ENCODE results near the gene ATP6V1C2.

ATP6V1C2 gene

GRCh38 chr2:10790228-10790973 is 69.0 kb downstream of the ATP6V1C2 start:
- Histone ChIP-seq H3K4me3 (no peak overlapping the region), H4K20me1 (peaks cover 100% of the 10 kb centered on the region), H3K36me3 (peaks cover 100% of the 10 kb centered on the region), H3K27me3 (no peaks in the 10 kb centered on the region), H3K9ac (0 out of 2 replicates have a peak overlapping the region, but pooled peaks have one; percentile 6), H3K4me2 (peak overlapping the region; percentile 27; the same call in 1 of the 2 replicates), H3K9me3 (no peaks in the 10 kb centered on the region), H3K27ac (no peak overlapping the region), H3K4me1 (peaks cover 26% of the 10 kb centered on the region)
- TF ChIP-seq Cebpa-rat (IDR thresholded peaks at IDR 0.05): no peak

DNA sequence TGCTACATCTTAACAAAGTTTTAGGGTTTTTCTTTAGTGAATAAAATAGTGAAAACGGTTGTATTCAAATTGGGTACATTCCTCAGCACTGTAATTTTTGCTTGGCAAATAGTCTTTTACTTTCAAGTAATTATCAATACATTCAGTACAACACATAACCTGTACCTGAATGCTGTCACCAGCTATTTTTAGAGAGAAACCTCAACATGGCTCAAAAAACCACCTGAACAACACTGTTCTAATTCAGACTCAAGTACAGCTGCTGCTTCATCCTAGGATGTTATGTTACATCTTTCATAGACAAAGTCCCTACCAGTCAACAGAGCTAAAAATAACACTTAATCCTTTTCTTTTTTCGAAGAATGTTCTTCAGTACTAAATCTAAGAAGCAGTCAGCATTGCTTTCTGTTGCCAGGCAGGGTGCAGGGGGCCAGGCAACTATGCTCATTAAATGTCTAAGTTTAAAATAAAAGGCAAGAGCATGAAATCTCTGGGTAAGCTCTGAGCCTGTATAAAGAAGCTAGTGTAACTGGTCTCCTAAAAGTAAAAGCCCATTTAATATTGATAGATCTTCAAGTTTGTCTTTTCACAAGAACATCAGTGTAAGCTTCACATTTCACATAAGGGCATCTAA is 70.7 kb downstream of the ATP6V1C2 start:
- Histone ChIP-seq H3K4me2 (no peak overlapping the region), H3K36me3 (peaks cover 100% of the 10 kb centered on the region), H3K27ac (no peak overlapping the region), H4K20me1 (peaks cover 100% of the 10 kb centered on the region), H3K9me3 (no peaks in the 10 kb centered on the region), H3K27me3 (no peaks in the 10 kb centered on the region), H3K4me1 (peaks cover 26% of the 10 kb centered on the region), H3K4me3 (no peak overlapping the region), H3K9ac (no peak overlapping the region)
- TF ChIP-seq Cebpa-rat (IDR thresholded peaks at IDR 0.05): no peak

GRCh38 chr2:10792660-10793400 is 71.4 kb downstream of the ATP6V1C2 start:
- no peak for TF ChIP-seq Cebpa-rat (IDR thresholded peaks at IDR 0.05)
- Histone ChIP-seq H3K4me3 (no peak overlapping the region), H3K9me3 (no peaks in the 10 kb centered on the region), H3K4me1 (peaks cover 26% of the 10 kb centered on the region), H3K27me3 (no peaks in the 10 kb centered on the region), H4K20me1 (peaks cover 100% of the 10 kb centered on the region), H3K27ac (no peak overlapping the region), H3K36me3 (peaks cover 100% of the 10 kb centered on the region), H3K4me2 (no peak overlapping the region), H3K9ac (no peak overlapping the region)

DNA sequence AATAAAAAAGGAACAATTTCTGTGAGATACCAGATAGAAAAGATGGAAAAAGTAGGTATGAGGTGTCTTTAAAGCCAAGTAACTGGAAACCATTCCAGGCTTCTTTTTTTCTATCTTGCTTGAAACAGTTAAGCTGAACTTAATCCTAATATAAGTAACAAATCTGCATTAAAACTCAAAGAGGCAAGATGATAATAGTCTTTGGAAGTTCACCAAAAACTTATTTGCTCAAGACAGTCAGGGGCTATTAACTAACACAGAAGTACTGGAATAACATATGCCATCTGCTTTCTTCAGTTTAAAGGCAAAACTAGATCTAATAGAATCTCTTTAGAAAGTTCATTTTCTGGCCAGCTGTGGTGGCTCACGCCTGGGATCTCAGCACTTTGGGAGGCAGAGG is 72.4 kb downstream of the ATP6V1C2 start:
- H3K4me3 ChIP-seq: no peak overlapping the region
- no peak for TF ChIP-seq Cebpa-rat (IDR thresholded peaks at IDR 0.05)
- no peaks in the 10 kb centered on the region for H3K27me3 ChIP-seq
- H3K4me1 ChIP-seq: peaks cover 26% of the 10 kb centered on the region
- no peak overlapping the region for H3K27ac ChIP-seq
- no peak overlapping the region for H3K9ac ChIP-seq
- no peak overlapping the region for H3K4me2 ChIP-seq
- peaks cover 100% of the 10 kb centered on the region for H4K20me1 ChIP-seq
- peaks cover 100% of the 10 kb centered on the region for H3K36me3 ChIP-seq
- H3K9me3 ChIP-seq: no peaks in the 10 kb centered on the region

DNA sequence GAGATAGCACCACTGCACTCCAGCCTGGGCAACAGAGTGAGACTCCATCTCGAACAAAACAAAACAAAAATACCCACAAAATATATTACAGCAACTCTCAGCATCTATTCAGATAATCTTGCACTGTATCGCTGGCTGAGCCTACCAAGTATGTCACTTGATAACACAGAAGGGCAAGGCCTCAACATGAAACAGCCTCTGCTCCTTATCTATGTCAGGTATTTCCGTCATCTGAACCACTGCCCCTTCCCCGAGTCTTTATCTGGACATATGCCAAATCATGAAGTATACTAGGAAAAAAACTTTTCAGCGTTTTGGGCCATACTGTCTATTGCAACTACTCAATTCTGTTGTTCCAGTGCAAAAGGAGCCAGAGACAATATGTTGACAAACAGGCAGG is 73.4 kb downstream of the ATP6V1C2 start:
- no peak for TF ChIP-seq Cebpa-rat (IDR thresholded peaks at IDR 0.05)
- peaks cover 100% of the 10 kb centered on the region for H3K36me3 ChIP-seq
- H4K20me1 ChIP-seq: peaks cover 100% of the 10 kb centered on the region
- H3K4me3 ChIP-seq: no peak overlapping the region
- no peak overlapping the region for H3K9ac ChIP-seq
- H3K9me3 ChIP-seq: no peaks in the 10 kb centered on the region
- peaks cover 27% of the 10 kb centered on the region for H3K4me1 ChIP-seq
- no peaks in the 10 kb centered on the region for H3K27me3 ChIP-seq
- H3K4me2 ChIP-seq: no peak overlapping the region
- H3K27ac ChIP-seq: no peak overlapping the region

- H3K9me3 ChIP-seq: no peaks in the 10 kb centered on the region
- no peaks in the 10 kb centered on the region for H3K27me3 ChIP-seq
- no peak overlapping the region for H3K27ac ChIP-seq
- no peak for TF ChIP-seq Cebpa-rat (IDR thresholded peaks at IDR 0.05)
- peaks cover 31% of the 10 kb centered on the region for H3K4me1 ChIP-seq
- H3K36me3 ChIP-seq: peaks cover 100% of the 10 kb centered on the region
- no peak overlapping the region for H3K4me2 ChIP-seq
- no peak overlapping the region for H3K4me3 ChIP-seq
- H4K20me1 ChIP-seq: peaks cover 100% of the 10 kb centered on the region
- H3K9ac ChIP-seq: no peak overlapping the region
Observed at GRCh38 chr2:10795508-10796046, 74.1 kb downstream of the ATP6V1C2 start.

- H3K9me3 ChIP-seq: no peaks in the 10 kb centered on the region
- no peak overlapping the region for H3K4me2 ChIP-seq
- no peak for TF ChIP-seq Cebpa-rat (IDR thresholded peaks at IDR 0.05)
- H3K4me3 ChIP-seq: no peak overlapping the region
- no peaks in the 10 kb centered on the region for H3K27me3 ChIP-seq
- H3K27ac ChIP-seq: no peak overlapping the region
- peaks cover 100% of the 10 kb centered on the region for H4K20me1 ChIP-seq
- peaks cover 100% of the 10 kb centered on the region for H3K36me3 ChIP-seq
- no peak overlapping the region for H3K9ac ChIP-seq
- H3K4me1 ChIP-seq: peaks cover 31% of the 10 kb centered on the region
Observed at GRCh38 chr2:10796703-10797102, 75.3 kb downstream of the ATP6V1C2 start.

DNA sequence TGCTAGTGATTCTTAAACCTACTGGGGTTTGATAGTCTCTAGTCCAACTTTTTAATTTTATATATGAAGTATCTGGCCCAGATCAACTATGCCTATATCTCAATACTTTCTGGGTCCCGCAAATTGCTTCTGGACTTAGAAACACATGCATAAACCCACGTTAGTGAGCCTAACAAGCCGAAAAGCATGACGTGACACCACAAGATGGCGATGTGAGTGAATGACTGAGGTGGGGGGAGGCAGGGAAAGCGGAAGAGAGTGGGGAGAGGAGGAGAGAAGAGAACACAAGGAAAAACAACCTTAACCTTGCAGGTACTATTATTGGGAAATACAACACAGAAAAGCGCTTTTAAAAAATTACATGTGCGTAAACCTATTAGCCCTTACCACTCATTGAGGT is 77.4 kb downstream of the ATP6V1C2 start:
- Histone ChIP-seq H3K9ac (no peak overlapping the region), H3K4me3 (no peak overlapping the region), H4K20me1 (peaks cover 100% of the 10 kb centered on the region), H3K9me3 (no peaks in the 10 kb centered on the region), H3K27me3 (no peaks in the 10 kb centered on the region), H3K27ac (no peak overlapping the region), H3K4me1 (peaks cover 38% of the 10 kb centered on the region), H3K36me3 (peaks cover 98% of the 10 kb centered on the region), H3K4me2 (no peak overlapping the region)
- no peak for TF ChIP-seq Cebpa-rat (IDR thresholded peaks at IDR 0.05)

GRCh38 chr2:10800163-10800562 is 78.7 kb downstream of the ATP6V1C2 start:
- no peaks in the 10 kb centered on the region for H3K27me3 ChIP-seq
- H4K20me1 ChIP-seq: peaks cover 90% of the 10 kb centered on the region
- peaks cover 87% of the 10 kb centered on the region for H3K36me3 ChIP-seq
- H3K4me3 ChIP-seq: no peak overlapping the region
- peaks cover 40% of the 10 kb centered on the region for H3K4me1 ChIP-seq
- H3K9me3 ChIP-seq: no peaks in the 10 kb centered on the region
- H3K4me2 ChIP-seq: 0 out of 2 replicates have a peak overlapping the region, but pooled peaks have one; percentile 9
- H3K9ac ChIP-seq: peak overlapping the region; percentile 11; the same call in 1 of the 2 replicates
- no peak for TF ChIP-seq Cebpa-rat (IDR thresholded peaks at IDR 0.05)
- no peak overlapping the region for H3K27ac ChIP-seq
